ENCODE measurements around the gene TNNI3K. TPM values are rescaled to one million over a fixed set of nuclear protein-coding genes. Genes with fewer than 3 reads are reported as not detected.

TNNI3K gene
- total and polyA plus RNA-seq, 2 of the 8 experiments (the other 6 are each of a cell fraction or from before 2014, with no cell fraction given), result 0.41 to 0.48 TPM

DNA sequence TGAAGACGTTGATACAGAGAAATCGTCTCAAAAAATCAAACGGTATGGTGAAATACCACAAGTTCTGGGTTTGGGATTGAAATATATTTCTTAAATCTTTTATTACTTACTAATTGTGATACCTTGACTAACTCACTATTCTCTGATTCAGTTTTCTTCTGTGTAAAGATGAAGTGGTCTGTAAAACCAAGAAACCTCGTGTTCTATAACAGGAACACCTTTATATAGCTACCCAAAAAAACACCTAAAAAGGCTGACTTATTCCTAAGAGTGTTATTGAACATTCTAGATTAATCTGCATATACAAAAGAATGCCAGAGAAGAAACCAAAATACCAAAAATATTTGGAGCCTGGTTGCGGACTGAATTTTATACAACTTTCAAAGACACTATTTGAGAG, 37.9 kb upstream of the TNNI3K start (continued):
- TF ChIP-seq, protein P1, sequence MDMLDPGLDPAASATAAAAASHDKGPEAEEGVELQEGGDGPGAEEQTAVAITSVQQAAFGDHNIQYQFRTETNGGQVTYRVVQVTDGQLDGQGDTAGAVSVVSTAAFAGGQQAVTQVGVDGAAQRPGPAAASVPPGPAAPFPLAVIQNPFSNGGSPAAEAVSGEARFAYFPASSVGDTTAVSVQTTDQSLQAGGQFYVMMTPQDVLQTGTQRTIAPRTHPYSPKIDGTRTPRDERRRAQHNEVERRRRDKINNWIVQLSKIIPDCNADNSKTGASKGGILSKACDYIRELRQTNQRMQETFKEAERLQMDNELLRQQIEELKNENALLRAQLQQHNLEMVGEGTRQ (IDR thresholded peaks at IDR 0.05; ENCODE audit: low read length), result no peak
- TF ChIP-seq SP2 (IDR thresholded peaks at IDR 0.05; ENCODE audit: low read length) (no peak), BACH1 (IDR thresholded peaks at IDR 0.05; ENCODE audit: low read length) (no peak), CHD2 (IDR thresholded peaks at IDR 0.05; ENCODE audit: low read length) (no peak), CBX5 (IDR thresholded peaks at IDR 0.05; ENCODE audit: low read depth, low read length) (no peak), NANOG (IDR thresholded peaks at IDR 0.05; ENCODE audit: insufficient read depth, low read depth, low read length, poor library complexity, severe bottlenecking) (no peak), GABPA (IDR thresholded peaks at IDR 0.05; ENCODE audit: borderline replicate concordance, insufficient read depth, low read length) (no peak), EZH2 (IDR thresholded peaks at IDR 0.05; ENCODE audit: low read depth, low read length, severe bottlenecking) (no peak)

All from H1 (cell line).